ENCODE results near the gene LAMA3.

The LAMA3 gene

DNA sequence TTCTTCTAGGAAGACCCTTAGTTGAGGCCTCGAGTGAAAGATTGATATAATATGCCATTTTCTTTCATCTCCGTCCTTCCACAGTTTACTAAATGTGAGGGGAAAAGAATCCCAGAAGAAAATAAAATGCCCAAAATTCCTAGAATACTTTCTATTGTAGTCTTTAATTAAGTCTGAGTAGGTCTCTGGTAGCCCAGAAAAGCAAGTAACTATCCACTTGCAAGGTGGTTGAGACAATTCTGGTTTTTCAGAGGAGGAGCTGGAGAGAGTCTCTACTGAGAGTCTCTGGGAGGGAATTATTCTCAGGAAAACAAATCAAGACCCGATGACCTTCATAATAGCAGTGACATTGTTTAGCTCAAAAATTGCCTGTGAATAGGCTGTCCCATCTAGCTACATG, 261.4 kb downstream of the LAMA3 start:
- H3K27me3 ChIP-seq, result no peaks in the 10 kb centered on the region
- no peak for TF ChIP-seq CTCF (IDR thresholded peaks at IDR 0.05)
- no peak for DNase-seq
- no peaks in the 10 kb centered on the region for H3K9me3 ChIP-seq
- H3K4me3 ChIP-seq, result no peak overlapping the region
- no peaks in the 10 kb centered on the region for H3K4me1 ChIP-seq
- peaks cover 0 to 5% (median 0%) of the 10 kb centered on the region in 3 donors for H3K36me3 ChIP-seq
- no peak overlapping the region for H3K27ac ChIP-seq
- intact Hi-C loops (cut with DNase I; ENCODE audit: low total_unique reads), result no loop called here

DNA sequence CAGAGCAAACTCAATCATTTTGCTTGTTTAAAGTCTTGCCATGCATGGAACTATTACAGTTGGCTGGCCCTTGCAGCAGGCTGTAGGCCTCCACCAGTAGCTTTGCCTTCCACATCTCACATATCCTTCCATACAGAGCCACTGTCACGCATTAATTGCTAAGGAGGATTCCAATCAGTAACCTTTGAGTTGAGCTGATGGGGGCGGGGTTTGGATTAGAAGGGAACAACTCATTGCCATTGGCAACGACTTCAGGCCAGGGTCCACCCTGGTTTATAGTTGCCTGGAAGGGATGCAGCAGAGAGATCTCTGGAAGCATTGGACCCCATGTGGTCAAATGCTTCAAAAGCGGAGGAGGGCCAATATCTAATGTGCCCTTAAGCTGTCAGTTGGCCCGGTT, 262.0 kb downstream of the LAMA3 start:
- Histone ChIP-seq H3K4me1 (no peaks in the 10 kb centered on the region), H3K27ac (no peak overlapping the region), H3K9me3 (no peaks in the 10 kb centered on the region), H3K4me3 (no peak overlapping the region), H3K36me3 (peaks cover 0 to 5% (median 0%) of the 10 kb centered on the region in 3 donors), H3K27me3 (no peaks in the 10 kb centered on the region)
- no peak for DNase-seq
- no peak for TF ChIP-seq CTCF (IDR thresholded peaks at IDR 0.05)
- intact Hi-C loops (cut with DNase I; ENCODE audit: low total_unique reads), result no loop called here

DNA sequence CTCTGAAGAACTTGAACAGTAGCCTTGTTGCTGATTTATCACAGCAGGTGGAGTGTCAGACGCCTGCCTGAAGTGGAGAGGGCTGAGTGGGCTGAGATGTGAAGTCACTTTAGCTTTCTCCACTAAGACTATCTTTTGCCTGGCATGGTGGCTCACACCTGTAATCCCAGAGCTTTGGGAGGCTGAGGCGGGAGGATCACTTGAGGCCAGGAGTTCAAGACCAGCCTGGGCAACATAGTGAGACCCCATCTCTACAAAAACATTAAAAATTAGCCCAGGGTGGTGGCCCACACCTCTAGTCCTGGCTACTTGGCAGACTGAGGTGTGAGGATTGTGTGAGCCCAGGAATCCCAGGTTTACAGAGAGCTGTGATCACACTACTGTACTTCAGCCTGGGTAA, 264.7 kb downstream of the LAMA3 start:
- peaks cover 0 to 5% (median 0%) of the 10 kb centered on the region in 3 donors for H3K36me3 ChIP-seq
- no peak overlapping the region for H3K27ac ChIP-seq
- H3K4me1 ChIP-seq, result no peaks in the 10 kb centered on the region
- intact Hi-C loops (cut with DNase I; ENCODE audit: low total_unique reads), result no loop called here
- no peaks in the 10 kb centered on the region for H3K9me3 ChIP-seq
- DNase-seq, result no peak
- no peaks in the 10 kb centered on the region for H3K27me3 ChIP-seq
- no peak overlapping the region for H3K4me3 ChIP-seq
- TF ChIP-seq CTCF (IDR thresholded peaks at IDR 0.05), result no peak

DNA sequence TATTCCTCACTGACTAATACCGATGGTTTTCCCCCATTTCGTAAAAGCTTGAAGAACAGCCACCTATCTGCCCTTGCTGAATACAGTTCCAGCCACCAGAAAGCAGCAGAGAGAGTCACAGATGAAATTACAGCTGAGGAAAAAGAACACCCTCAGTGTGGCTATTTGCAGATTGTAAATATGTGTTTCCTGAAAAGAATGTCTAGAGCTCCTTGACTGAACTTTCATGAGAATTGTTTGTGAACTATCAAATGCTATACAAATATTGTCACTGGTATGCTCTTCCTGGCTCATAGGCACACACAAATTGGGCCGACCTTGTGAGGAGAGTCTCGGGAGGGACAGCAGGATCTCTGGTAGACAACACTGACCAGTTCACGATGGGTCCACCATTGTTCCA, 267.2 kb downstream of the LAMA3 start:
- Histone ChIP-seq H3K4me3 (no peak overlapping the region), H3K9me3 (no peaks in the 10 kb centered on the region), H3K4me1 (no peaks in the 10 kb centered on the region), H3K36me3 (peaks cover 0 to 5% (median 0%) of the 10 kb centered on the region in 3 donors), H3K27me3 (no peaks in the 10 kb centered on the region), H3K27ac (no peak overlapping the region)
- no peak for TF ChIP-seq CTCF (IDR thresholded peaks at IDR 0.05)
- no peak for DNase-seq
- intact Hi-C loops (cut with DNase I; ENCODE audit: low total_unique reads), result no loop called here

- H3K27ac ChIP-seq, result no peak overlapping the region
- H3K36me3 ChIP-seq, result peaks cover 0 to 1% (median 0%) of the 10 kb centered on the region in 3 donors
- no peak overlapping the region for H3K4me3 ChIP-seq
- peak; percentile 78 to 87 for DNase-seq
- no peak for TF ChIP-seq CTCF (IDR thresholded peaks at IDR 0.05)
- H3K4me1 ChIP-seq, result no peaks in the 10 kb centered on the region
- no peaks in the 10 kb centered on the region for H3K27me3 ChIP-seq
- H3K9me3 ChIP-seq, result no peaks in the 10 kb centered on the region
- intact Hi-C loops (cut with DNase I; ENCODE audit: low total_unique reads), result no loop called here
Observed at GRCh38 chr18:23958036-23958435, 268.8 kb downstream of the LAMA3 start.
